GM18870 (cell line): ENCODE measurements around the gene OSTF1.
A peak's percentile ranks its signal among the peaks of the same experiment; 100 is the strongest.

ENCODE experiments used
- ATAC-seq: cut with Tn5 transposase; IDR thresholded peaks from one replicate; pipeline ENCODE4 v1.9.1; 2021; ENCODE audit warnings: moderate library complexity; ENCODE audit not compliant: unreplicated experiment

The OSTF1 gene

DNA sequence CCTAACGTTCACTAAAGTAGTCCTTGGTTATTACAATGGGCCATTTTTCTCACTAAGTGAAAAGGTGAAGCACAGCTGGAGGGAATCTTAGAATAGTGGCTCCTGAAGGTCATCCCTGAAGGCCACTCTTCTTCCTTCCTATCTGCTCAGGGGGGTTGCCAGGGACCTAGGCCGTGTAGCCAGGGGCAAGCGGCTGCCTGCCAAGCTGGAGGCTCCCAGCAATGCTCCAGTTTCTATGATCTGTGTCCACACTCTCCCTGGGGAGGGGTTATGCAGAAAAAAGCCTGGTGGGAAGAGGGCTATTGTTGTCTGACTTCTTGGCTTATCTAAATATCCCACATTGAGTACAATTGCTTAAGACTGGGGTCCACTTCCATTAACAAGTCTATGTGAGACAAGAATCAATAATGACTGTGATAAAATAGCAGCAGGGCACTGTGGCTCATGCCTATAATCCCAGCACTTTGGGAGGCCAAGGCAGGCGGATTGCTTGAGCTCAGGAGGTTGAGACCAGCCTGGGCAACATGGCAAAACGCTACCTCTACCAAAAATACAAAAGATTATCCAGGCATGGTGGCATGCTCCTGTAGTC lies 4.1 kb upstream of the OSTF1 start:
- no peak for ATAC-seq

DNA sequence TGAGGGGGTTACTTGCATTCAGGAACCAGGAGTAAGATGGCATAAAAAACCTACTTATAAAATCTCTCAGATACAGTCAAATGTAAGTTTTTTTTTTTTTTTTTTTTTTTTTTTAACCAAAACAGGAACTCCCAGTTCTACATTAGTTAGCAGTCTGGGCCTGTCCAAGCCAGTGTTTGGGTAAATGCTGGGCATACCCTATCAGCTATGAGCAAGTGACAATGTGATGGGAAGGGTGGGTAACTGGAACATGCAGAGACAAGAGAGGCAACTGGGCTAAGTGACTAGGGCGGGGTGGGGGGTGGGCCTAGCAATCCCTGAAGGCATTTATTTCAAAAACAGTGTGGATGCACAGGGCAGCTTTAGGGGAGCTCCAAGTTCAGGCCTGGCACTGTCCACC lies 2.7 kb upstream of the OSTF1 start:
- no peak for ATAC-seq

DNA sequence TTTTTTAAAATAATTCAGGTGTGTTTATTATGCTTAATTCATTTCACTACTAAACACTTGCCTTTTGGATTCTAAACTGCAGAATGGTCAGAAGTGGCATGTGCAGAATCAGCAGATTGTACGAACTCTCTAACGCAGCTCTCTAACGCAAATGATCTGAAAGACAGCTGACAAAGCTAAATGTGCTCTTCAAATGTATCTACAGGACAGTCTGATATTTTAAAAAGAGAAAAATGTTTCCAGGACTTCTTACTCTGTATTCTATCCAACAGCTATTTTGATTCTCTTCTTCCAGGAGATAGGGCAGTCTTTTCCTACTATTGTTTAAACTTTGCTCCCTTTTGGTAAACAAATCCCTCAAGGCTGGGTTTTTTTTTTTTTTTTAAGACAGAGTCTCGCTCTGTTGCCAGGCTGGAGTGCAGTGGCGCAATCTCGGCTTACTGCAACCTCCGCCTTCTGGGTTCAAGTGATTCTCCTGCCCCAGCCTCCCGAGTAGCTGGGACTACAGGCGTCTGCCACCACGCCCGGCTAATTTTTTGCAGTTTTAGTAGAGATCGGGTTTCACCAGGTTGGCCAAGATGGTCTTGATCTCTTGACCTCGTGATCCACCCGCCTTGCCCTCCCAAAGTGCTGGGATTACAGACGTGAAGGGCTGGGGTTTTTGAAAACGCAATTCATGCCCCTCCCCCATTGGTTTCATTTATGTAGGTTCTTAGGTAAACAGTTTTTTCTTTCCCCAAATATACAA lies 1.6 kb upstream of the OSTF1 start:
- ATAC-seq: no peak

DNA sequence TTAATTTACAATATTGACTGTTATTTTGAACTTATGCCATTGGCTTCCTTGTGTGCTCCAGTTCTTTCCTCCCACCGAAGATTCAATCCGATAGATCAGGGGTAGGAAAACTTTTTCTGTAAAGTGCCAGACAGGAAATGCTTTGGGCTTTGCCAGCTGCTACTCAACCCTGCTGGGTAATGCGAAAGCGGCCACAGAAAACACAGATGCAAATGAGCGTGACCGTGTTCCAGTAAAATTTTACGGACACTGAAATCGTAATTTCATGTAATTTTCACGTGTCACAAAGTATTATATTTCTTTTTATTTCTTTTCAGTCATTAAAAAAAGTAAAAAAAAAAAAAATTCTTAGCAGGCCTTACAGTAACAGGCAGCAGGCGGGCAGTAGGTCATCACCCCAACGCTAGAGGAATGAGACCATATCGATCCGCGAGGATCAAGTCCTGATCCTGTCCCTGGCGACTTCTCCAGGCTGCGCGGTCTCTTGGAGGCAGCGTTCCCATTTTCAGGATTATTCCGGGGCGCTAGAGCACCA lies 958 bp upstream of the OSTF1 start:
- ATAC-seq: peak; percentile 38

DNA sequence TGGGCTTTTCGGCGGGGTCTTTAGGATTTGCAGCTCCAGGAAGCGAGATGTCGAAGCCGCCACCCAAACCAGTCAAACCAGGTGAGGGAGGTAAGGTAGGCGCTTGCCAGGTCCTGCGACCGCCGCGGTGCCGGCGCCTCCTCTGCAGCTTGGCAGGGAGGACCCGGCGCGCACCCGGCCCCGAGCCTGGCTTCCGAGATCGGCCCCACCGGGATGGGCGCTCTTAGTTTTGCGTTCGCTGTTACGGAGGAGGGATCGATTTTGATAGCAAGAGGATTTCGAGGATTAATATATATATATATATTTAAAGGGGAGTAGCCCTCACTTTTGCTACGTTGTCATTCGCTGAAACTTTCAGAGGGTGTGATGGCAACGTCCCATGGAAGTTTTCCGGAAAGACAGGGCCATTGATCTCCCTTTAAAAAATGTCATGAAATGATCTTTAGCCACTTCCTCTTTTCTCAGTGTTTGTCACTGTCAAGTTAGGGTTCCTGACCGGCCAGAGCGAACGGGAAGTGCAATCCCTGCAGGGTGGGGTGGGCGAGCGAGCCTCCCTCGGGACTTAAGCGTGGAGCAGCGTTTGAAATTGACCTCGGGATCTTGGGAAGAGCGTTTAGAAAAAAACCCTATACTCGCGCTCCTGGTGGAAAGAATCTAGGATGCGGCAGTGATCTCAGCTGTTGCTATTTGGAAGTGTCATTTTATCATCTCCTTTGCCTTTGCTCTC lies 495 bp downstream of the OSTF1 start:
- ATAC-seq: peak; percentile 44

DNA sequence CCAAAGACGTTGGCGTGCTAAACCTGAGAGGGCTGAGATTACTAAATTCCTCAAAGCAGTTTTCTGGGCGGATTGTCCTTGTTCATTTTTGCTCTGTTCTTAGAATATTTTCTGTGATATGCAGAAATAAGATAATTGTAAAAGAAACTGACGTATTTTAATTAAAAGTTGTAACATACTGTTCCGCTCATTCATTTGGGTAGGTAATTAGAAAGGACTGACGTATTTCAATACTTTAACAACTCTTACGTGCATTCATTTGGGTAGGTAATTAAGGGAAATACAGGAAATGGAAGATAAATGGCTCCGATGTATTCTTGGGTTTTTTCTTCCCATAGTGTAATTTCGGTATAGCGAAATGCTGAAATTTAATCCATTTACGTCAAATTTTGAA lies 1.1 kb downstream of the OSTF1 start:
- no peak for ATAC-seq

DNA sequence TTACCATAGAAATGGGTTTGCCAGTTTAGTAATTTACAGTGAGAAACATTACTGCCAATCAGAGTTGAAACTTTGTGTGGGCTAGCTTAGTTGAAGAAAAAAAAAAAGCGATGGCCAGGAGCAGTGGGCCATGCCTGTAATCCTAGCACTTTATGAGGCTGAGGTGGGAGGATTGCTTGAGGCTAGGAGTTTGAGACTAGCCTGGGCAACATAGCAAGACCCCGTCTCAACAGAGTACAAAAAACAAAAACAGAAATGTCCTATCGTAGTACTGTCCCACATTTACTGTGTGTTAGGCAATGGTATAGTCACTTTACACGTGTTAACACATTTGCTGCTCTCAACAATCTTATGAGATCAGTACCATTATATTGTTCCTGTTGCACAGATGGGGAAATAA lies 2.3 kb downstream of the OSTF1 start:
- no peak for ATAC-seq

DNA sequence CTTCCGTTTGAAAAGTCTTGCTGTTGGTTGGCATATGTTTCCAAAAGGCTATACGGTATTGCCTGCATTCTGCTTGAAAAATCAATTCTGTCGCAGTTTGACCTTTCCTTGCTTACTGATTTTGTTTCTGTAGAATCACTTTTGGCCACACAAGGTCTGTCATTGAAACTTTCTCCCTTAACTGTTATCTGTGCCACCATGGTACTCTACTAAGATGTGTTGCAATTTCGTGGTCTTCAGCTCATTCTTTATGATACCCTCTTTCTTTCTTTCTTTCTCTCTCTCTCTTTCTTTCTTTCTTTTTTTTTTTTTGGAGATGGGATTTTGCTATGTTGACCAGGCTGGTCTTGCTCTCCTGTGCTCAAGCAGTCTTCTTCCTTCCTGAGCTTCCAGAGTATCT lies 4.5 kb downstream of the OSTF1 start:
- no peak for ATAC-seq

DNA sequence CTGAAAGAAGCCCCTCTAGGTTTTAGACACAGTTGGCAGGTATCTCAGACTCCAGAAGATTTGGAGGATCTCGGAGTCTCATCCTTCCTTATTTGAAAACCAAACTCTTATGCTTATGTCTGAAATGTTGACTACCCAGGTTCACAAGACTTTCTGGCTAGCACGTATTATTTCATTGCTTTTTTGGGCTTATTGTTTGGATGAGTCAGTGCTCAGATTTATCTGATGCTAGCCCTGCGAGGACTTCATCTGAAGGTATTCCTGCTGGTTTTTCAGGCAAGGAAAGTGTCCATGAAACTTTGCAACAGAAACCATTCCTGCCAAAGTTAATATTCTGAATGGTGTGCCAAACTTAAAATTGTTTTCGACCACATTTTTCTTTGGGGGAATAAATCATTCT lies 8.5 kb downstream of the OSTF1 start:
- no peak for ATAC-seq

DNA sequence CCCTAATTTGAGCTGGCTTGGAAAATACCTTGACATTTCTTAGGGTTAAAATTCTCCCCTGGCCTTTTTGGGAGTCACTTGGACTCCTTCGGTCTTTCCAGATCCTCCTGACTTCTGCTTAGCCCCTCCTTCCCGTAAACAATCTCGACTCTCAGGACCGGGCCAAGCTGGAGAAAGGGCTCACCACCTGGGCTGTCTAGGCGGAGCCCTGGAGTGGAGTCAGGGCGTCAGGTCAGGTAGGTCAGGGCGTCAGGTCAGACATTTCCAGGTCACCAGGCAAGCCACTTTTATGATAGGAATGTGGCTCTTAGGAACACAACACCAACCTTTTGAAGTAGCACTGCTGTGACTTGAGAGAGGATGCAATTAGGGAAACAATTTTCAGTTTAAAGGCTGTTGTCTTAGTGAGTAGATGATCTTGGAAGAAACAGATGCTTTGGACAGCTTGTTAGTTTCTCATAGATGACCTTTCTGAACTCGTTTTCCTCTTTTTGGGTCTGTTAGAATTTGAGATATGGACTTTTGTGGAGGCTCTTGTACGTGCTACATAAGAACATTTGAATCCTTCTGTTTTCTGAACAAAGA lies 12.8 kb downstream of the OSTF1 start:
- ATAC-seq: no peak

DNA sequence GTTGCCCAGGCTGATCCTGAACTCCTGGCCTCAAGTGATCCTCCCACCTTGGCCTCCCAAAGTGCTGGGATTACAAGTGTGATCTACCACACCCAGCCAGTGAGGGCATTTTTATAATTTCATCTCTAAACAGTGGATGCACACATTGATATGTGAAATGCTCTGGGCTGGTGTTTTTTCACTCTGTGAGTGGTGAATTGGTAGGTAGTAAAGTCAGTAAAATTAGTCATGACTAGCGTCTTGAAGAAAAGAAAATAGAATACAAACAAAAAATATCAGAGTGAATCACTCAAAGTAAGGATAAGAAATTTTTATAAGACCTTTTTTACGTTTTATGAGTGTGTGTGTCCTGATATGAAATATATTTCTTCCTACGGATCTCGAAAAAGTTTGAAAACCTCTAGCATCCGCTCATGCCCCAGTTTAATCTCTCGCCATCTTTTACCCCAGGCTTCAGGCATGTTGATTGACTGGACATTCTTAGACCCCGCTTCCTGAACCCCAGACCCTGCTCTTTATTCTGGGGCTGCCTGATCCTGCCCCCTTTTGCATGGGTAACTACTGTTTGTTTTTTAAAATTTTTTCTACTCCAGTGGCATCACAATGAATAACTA lies 14.0 kb downstream of the OSTF1 start:
- no peak for ATAC-seq

DNA sequence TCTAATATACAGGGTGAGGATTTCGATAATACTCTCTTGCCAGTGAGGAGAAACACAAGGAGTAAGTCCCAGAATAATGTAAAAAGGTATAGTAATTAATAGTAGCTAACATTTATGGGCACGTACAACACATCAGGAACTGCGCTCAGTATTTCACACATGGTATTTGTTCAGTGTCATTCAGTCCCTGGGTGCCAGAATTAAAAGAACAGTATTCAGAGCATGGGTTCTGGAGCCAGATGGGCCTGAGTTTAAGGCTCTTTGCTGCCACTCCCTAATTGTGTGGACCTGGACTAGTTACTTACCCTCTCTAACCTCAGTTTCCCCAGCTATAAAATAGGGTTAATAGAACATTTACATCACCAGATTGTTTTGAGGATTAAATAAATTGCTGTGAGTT lies 16.3 kb downstream of the OSTF1 start:
- ATAC-seq: no peak

DNA sequence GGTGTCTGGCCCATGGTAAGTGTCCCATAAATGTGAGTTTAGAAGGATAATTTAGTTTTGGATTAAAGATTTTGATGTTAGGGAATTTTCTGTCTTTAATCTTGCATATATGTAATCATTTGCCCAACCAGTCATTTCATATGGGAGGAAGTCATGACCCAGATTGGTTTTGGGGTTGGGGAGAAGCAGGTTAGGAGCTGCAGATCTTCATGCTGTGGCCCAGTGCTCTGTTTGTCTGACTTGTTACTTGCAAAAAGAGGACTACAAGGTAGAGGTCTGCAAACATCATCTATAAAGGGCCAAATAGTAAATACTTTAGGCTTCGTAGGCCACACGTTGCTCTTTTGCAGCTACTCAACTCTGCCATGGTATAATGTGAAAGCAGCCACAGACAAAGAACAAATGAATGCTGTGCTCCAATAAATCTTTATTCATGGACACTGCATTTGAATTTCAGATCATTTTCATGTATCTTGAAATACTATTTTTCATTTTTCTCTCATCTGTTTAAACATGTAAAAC lies 16.8 kb downstream of the OSTF1 start:
- ATAC-seq: no peak

DNA sequence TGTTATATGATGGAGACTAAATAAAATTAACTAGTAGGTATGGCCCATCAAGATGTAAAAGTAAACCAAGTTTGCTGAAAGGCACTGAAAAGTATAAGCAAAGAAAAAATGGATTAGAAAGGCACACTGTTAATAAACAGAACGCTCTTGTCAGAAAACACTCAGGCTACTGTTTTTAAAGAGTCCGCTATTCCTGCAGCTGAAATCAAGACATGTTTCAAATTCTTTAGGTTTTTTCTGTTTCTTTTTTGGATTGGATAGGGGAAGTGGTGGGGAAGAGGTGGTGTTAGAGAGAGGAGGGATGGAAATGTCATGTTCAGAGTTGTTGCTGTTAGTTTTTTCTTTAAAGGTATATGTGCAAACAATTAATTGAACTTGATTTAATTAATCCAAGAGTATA lies 17.5 kb downstream of the OSTF1 start:
- no peak for ATAC-seq

DNA sequence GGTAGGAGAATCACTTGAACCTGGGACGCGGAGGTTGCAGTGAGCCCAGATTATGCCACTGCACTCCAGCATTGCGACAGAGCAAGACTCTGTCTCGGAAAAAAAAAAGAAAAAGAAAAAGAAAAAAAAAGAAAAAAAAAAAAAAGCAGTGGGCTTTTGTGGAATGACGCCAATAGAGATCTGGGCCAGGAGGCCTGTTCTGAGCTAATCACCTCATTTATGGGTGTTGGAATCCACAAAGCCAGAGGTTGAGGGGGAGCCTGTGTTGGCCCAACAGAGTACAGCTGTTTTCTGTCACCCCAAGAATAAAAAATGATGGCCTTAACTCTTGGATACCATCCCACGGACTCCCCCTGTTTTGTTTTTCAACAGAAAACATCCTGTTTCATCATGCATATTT lies 18.5 kb downstream of the OSTF1 start:
- no peak for ATAC-seq

DNA sequence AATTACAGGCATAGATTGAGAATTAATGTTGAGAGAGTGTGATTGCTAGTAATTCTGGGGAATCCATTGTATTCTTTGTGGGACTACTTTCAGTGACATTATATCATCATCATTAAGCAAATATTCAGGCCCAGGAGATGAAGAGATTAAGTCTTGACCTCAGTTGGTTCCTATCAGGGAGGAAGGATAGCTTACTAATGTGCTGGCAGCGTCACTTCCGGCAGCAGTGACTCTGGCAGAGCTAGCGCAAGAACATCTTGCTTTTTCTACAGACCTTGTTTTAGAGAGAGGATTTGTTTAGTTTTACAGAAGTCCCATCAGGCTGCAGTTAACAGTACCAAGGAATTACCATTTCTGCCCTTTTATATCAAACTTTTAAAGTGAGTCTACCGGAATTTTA lies 20.3 kb downstream of the OSTF1 start:
- no peak for ATAC-seq

DNA sequence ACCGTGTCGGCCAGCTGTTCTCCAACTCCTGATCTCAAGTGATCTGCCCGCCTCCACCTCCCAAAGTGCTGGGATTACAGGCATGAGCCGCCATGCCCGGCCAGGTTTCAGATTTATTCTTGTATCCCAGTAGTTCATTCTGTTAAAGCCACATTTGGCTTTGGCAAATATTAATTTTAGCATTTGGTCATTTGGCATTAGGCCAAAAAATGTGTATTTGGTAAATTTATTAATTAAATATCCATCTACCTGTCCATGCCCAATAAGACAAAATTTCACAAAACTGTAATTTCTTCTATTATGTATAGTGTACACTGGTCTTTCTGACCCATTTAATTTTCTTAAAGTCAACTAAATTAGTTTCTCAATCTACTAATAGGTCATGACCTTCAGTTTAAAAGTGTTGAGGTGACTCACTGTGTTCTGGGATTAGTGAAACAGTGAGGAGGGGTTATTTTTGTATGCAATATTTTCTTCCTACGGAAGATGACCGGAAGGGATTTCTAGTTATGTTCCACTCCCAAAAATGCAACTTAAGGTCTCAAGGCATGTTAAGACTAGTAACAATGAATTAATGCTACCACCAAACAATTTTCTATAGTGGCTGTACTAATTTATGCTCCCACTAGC lies 21.0 kb downstream of the OSTF1 start:
- ATAC-seq: no peak

DNA sequence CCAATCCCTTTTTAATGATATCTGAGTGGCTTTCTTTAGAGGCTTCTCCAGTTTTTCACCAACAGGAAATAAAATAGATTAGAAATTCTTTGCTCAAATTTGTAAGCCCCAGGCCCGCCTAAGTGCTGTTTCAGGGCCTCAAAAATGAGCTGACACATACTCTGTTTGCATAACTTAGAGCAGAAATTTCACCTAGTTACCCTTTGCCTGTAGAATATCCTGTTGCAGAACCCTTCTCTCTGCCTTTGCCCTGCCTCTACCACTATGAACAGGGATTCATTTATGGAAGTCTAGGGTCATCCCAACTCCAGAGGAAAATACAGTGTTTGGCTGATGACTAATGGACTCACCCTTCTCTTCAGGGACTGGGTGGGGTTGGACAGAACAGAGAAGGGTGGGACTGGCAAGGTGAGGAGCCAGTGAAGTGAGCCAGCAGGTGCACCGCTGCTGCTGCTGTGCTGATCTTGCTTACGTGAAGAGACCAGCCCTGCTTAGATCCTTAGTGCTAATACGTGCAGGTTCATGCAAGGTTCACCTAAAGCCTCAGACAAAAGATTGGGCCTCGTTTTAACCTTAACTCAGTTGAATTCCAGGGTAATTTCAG lies 22.8 kb downstream of the OSTF1 start:
- no peak for ATAC-seq

DNA sequence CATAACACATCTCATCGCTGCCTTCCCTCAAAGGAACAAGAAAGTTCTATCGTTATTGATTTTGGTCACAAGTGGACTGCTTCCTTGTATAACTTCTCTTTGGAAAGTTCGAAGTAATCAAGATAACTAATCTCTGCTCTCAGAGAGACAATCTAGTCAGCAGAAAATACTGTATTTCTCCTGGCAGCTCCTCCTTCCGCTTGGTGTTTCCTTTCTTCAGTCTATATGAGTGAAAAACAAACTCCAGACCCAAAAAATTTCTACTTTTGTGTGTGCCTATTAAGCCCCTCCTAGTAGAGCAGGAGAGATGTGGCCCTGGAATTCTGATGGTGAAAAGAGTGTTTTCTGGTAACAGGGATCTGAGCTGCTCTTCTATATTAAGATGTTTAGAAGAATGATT lies 24.5 kb downstream of the OSTF1 start:
- ATAC-seq: no peak

DNA sequence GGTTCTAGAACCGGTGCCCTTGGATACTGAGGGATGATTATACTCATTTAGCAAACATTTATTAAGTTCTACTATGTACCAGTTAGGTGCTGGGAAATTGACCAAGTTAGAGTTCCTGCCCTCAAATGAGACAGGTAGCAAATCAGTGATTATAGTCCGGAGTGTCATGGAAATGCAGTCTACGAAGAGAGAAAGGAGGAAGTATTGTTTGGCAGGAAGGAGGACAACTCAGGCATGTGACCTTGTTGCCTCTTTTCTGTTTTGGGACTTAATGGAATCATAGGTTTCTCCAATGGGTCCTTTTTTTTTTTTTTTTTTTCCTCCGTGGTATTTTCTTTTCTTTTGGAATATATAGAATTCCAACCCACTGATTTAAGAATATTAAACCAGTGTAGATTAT lies 28.0 kb downstream of the OSTF1 start:
- ATAC-seq: no peak
